Suprapubic skin (tissue), 4 donors: ENCODE results near the gene MED29.

ENCODE experiments used
- CTCF ChIP-seq, 2 donors: fragments of 200-600 bp in 1 of 2; fragments of 450-650 bp in 1 of 2; sonication (generic) in 1 of 2; IDR thresholded peaks; one replicate each; pipeline ENCODE4 v1.5.1; 2016 to 2019; ENCODE audit warnings: antibody characterized with exemption in 2 of 2, mild to moderate bottlenecking in 1 of 2, moderate library complexity in 1 of 2
- POLR2A ChIP-seq, 2 donors: fragments of 450-650 bp; IDR thresholded peaks; one replicate each; pipeline ENCODE4 v1.6.1; 2017; ENCODE audit warnings: antibody characterized with exemption in 2 of 2, mild to moderate bottlenecking in 2 of 2, moderate library complexity in 2 of 2
- POLR2AphosphoS5 ChIP-seq, 3 donors: sonication (generic); formaldehyde crosslinking; IDR thresholded peaks; one replicate each; pipeline ENCODE4 v1.6.1; 2017; ENCODE audit warnings: antibody characterized with exemption in 3 of 3

DNA sequence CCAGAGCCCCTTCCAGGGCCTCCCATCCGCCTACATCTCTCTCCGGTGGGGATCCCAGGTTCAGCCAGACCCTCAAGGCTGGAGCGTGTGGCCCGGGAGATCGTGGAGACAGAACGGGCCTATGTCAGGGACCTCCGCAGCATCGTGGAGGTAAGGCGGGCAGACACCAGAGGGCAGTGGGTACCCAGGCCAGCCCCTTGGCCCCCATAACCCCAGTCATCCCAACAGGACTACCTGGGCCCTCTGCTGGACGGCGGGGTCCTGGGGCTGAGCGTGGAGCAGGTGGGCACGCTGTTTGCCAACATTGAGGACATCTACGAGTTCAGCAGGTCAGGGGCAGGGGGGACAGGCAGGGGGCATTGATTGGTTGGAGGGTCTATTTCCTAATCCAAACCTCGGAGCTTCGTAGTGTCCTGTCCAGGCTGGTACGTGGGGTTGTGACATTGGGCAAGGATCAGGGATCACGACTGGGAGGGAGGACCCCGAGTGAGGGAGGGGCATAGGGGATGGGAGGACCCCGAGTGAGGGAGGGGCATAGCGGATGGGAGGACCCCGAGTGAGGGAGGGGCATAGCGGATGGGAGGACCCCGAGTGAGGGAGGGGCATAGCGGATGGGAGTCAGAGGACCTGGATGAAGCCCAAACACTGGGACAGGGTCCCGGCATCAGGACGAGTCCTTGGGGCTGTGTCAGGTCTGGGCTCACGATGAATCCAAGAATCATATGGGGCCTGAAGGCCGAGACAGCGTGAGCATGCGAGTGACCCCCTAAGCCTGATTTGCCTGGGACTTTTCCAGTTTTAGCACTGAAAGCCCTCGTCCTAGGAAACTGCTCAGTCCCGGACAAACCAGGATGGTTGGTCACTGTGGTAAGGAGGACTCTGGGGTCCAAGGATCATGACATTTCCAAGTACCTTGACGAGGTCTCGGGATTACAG, 24.2 kb downstream of the MED29 start:
- TF ChIP-seq CTCF (IDR thresholded peaks at IDR 0.05), result no peak
- no peak for TF ChIP-seq POLR2A (IDR thresholded peaks at IDR 0.05)
- no peak for TF ChIP-seq POLR2AphosphoS5 (IDR thresholded peaks at IDR 0.05)
